Activated naive CD4-positive, alpha-beta T cell treated with anti-CD3 and anti-CD28 coated beads, Interleukin-2, amount 50 U/mL, for 16 hours (primary cell): Measurements from ENCODE around the gene CAMKV.
A peak's percentile ranks its signal among the peaks of the same experiment; 100 is the strongest.

ENCODE experiments used
- DNase-seq: peaks from one replicate; pipeline ENCODE4 v3.0.0-alpha.2; 2020

CAMKV gene

DNA sequence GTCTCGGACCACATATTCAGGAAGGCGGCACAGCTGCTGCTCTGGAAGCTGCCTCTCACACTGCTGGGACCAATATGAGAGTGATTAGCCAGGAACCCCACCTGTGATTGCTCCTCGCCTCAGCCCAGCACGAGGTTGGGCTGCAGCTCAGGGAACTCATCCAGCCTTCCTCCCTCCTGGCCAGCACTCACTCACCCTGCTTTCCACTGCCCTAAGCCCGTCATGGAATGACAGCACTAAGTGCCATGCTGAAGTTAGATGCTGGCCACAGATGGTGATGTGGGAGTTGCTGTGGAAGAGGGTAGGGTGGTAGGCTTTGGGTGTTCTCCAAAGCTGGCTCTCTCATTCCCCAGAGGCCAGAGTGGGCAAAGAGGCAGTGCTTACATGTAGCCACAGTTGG, 26.6 kb upstream of the CAMKV start:
- DNase-seq, result no peak

DNA sequence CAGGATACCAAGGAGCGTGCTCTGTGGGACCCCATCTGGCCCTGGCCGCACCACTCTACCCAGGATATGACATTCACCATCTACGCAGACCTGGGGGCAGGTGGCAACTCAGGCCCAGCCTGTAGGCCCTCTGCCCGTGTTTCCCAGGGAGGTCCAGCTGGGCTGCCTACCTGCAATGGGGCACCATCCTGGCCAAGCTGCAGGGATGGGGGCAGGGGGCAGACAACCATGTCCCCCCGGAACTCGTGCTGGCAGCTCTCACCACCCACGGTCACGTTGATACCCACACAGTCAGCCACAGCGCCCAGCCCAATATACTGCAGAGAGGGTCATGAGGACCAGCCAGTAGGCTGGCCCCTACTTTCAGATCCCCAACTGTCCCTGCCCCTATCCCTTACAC, 26.1 kb upstream of the CAMKV start:
- no peak for DNase-seq

DNA sequence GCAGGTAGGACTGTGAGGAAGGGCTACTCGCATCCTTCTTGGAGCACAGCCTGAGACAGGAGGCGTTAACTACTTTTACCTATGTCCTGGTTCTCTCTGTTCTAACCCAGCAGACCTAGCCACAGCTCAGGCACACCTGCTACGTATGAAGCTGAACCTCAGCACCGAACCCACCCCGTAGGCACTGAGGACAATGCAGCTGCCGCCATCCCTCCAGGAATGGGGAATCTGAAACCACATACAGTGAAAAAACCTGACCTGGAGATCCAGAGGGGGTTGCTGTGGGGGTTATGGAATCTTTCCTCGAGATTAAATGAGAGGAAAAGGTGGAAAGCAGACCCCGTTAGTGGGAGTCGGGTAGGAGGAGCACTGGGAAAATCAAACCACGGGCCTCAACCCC, 19.6 kb upstream of the CAMKV start:
- DNase-seq, result no peak

DNA sequence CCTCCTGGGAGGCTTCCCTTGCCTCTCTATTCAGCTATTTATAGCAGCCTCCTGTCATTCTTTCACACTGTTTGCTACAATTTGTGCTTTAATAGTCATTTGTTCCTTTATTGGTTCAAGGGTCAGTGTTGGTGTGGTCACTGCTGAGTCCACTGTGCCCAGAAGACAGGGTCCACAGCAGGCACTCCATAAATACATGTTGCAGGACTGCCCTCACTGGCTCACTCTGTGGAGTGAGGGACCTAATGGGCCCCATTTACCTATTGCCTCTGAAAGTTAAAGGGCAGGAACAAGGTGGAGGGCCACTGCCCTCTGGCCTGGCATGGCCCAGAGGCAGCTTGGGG, 17.2 kb upstream of the CAMKV start:
- no peak for DNase-seq

DNA sequence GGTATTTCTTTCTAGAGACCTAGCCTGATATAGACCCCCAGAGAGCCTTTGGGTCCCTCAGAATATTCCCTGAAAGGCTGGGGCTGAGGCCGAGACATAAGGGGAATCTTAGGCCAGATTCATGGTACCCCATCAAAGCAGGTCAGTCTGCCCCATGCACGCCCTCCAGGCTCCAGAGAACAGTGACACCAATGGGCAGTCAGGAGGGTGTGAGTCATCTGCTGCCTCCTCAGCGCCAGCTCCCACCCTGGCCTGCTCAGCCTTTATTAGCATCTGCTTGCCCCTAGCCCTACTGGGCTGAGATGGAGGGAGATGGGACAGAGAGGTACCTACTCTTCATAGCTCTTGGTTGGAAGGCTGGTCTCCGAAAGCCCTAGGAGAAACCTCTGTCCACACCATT, 14.3 kb upstream of the CAMKV start:
- no peak for DNase-seq

DNA sequence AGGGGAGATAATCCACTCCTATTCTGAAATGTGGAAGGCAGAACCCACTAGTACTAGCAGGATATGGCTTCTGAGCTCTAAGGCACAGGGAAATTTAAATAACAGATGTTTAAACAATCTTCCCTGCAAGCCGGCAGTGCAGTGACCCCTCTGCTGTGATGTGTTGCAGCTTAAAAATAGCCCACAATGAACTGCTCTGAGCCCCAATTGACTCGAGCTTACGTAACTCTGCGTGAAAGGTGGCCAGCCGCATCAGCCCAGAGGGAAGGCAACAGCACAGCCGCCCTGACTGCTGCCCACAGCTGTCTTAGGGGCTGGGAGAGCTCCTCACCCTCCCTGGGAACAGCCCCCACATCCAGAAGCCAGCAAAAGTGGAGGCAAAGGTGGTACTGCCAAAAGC, 12.5 kb upstream of the CAMKV start:
- no peak for DNase-seq

DNA sequence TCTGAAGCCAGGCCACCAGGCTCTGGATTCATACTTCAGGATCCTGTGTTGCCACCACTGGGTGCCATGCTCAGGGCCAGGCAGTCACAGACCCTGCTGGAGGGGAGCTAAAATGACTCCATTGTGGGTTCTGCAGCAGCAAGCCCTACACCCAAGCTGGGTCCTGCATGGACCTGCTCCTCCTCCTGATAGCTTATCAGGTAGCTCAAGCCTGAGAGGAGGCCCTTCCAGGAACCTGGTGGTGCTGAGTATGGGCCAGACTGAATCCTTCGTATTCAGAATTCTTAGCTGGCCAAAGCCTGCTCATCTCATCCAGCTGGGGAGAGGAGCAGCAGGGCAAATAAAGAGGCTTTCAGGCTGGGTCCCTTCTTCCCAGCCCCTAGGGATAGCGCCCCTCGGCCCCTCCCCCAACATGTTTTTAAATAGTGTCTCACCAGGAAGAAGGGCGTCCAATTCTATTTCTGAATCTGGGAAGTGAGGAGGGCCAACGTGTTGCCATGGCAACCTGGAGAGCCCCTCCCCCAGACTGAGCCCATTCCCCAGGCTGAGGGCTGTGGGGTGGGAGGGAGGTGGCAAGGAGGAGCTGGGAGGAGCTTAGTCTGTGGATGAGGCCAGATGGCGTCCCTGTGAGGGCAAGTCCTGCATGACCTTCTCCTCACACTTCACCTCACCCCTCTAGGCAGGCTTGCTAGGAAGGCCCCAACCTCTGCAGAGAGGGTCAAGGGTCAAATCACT, 11.0 kb upstream of the CAMKV start:
- no peak for DNase-seq

DNA sequence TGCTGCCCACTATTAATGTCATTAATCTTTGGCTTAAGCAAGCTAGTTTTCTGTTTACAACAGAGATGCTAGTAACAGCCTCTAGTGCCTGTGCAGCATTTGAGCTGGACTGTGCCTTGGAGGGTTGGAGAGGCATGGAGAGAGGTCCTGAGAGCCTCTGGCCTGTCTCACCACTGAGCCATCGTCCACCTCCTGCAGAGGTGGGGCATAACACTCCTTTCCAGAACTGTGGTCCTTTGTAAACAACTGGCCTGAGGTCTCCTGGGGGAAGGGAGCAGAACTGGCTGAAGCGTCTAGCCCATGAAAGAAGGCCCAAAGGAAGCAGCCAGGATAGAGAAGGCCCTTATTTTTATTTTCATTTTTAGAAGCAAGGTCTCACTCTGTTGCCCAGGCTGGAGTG, 10.0 kb upstream of the CAMKV start:
- no peak for DNase-seq

DNA sequence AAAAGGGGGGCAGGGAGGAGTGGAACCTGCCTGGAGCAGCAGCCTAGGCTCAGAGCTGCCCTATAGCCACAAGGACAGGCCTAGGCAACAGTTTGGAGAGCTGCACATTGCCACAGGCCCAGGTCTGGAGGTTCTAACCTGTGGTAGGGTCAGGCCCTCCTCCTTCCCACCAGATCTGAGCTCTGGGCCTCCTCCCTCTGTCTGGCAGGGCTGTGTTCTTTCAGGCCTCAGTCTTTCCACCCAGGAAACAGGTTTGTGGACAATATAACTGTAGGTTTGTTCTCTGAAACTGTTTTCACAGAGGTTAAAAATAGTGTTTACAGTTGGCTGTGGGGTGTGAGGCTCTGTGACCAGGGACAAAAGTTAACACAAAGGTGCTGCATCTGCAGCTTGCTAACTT, 9.0 kb upstream of the CAMKV start:
- DNase-seq, result no peak

DNA sequence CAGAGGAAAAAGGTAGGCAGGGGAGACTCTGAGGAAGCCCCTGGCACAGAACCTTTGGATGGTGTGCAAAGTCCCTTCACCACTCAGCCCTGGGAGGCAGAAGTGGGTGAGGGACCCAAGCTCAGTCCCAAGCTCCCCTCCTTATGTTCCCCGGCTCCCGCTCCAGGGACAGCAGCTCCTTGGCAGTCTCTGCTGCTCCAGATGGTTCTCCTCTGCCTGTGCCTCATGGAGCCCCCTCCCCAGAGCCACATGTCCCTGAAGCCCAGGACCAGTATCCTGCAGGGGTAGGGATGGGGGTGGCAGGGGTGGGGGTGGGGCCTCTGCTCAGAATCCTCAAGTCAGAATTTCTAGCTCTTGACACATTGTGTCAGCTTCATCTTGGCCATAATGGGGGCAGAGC, 8.0 kb upstream of the CAMKV start:
- DNase-seq, result no peak

DNA sequence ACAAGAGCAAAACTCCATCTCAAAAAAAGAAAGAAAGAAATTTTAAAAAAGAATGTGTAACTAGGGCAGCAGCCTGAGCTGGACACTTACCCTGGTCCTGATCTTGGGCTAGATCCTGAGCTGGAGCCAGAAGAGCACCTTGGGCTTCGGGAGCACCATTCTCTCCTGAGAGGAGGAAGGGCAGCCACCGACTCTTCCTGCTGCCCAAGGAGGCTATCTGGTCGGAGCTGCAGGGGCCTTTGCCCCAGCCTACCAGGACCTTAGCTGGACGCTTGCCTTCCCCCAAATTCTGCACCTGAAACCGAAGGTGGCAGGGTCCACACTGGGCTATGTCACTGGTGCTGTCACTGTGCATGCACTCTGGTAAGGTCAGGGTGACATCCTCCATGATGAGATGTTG, 6.9 kb upstream of the CAMKV start:
- no peak for DNase-seq

DNA sequence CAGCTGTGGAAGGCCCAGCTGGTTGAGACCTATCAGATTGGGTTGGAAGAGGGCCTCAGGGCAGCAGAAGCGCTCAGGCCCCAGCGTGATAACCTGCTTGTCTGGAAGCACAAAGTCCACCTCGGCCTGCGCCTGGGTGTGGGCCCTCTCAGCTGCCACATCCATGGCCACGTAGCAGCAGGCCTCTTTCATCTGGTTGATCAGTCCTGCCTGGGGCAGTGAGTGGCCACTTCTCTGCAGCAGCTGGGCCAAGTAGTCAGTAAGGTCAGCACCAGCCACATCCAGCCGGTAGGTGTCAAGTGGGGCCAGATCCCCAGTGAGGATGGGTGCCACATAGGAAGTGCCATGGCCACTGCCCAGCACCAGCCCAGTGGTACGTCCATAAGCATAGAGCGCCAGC, 3.9 kb upstream of the CAMKV start:
- DNase-seq, result no peak

DNA sequence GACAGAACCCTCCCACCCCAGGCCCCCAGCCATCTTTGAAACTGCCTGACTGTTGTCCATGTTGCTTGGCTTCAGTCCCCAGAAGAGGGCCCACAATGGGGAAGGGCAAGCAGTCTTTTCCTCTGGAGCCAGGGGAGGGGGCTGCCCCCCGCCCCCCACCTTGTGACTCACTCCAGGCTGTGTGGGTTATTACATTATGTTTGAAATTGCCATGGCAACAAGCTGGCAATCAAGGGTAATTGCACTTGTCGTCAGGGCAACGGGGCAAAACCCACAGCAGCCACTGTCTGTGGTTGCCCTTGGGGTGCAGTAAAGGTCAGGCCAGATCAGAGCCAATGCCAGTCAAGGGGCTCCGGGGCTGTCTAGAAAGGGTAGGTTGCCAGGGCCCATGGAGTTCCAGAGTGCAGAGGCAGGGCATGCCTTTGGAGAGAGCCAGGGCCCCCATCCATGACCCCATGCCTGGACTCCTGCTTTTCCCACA, 3.1 kb upstream of the CAMKV start:
- DNase-seq, result no peak

DNA sequence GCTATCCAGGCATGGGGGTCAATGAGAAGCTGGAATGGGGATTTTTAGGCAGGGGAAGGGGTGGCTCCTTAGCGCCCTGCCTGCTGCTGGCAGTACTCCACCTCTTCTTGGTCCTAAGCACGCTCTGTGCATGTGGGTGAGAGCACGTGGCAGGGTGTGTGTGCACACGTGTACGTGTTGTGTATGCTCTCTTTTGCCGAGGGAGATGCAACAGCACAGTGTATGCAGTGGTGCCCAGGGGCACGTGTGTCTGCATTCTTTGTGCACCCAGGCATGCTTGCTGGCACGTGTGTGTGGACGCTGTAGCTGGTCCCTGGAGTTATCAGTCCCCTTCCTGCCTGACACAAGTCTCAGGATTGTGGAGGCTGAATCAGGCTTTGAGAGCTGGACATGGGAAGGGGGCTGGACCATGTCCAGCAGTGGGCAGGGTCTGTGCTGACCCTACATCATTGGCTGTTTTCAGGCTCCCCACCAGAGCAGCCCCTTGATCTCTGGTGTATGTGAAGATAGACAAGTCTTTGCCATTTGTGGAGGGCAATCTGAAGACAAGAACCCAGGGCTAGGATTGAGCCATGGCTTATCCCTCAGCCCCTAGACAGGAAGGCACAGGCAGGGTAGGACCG, 1.9 kb upstream of the CAMKV start:
- DNase-seq, result no peak

DNA sequence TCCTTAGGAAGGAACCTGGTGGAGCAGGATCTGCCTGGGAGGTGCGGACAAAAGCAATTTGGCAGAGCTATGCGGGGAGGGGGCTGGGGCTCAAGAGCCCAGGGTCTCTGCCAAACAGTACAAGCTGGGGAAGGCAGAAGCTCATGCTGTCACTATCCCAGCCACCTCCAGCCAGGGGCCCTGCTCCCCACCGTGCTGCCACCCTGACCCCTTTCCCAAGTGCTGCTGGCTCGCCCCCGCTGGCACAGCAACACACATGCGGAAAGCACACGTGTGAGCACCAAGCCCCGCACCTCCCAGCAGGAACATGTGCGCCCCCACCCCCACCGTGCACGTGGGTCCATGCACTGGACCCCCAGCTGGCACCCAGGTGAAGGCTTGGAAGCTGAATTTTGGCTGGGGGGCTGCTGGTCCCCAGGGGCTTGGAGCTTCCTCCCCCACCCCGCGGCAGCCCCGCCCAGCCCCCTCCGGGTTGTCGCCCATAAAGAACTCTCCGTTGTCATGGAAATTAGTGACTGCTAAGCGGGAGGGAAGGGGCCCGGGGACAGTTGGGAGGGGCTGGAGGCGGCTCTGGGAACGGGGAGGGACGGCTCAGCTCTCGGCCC, 742 bp downstream of the CAMKV start:
- peak; percentile 14 for DNase-seq

DNA sequence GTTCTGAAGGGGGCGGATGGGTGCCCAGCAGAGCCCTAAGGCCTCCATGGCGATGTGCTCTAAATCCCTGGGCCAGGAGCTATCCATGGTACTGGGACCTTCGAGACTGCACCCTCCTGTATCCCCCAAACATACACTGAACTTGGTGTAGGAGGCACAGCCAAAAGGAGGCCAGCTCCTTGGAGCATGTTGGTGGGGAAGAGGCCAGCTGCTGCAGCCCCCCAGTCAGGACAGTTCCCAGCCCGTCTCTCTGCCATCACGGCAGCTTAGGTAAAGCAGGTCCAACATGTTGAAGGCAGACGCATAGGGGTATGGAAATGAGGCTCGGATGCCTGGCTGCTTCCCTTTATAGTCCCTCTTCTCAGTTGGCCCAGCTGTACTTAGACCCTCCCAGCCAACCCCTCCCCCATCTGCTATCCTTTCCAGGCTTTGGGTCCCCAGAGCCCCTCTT, 1.8 kb downstream of the CAMKV start:
- DNase-seq, result no peak

DNA sequence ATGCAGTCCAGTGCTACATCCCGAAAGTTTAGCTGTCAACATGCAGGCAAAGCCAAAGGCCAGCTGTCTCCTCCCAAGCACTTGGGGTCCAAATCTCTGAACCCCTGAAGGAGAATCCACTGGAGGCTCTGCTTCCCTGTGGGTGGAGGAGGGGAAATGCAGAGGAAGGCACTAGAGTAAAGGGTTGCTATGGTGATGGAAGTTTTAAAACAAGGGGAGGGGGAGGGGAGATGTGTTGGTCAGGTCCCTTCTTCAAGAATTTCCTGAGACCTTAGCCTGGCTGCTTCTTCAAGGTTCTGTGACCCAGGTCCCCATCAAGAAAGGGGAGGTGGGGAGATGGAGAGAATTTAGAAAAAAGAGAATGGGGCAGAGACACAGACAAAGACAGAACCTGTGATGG, 2.3 kb downstream of the CAMKV start:
- DNase-seq, result no peak

DNA sequence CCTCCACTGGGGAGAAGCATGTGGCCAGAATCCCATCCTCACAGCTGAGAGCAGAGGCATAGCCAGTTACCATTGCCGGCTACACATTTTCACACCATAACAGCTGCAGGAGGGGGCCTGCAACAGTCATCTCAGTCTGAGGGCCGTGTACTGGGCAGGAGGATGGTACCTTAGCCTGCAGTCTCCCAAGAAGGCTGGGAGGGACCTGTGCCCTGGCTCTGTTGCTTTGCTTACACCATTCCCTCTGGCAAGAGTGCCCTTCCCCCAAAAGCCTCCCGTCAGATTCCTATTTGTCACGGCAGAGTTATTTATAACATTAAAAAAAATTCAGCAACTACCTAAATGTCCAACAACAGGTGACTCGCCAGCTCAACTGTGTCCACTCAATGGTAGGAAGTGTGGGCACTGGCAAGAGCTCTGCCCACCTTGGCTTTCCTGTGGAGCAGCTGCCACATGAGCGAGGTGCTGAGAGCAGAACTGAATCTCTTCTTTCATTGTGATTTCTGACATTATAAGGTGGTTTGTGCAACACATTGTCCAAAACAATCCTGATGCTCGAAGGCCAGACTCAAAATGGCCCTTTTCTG, 4.4 kb downstream of the CAMKV start:
- DNase-seq, result no peak

DNA sequence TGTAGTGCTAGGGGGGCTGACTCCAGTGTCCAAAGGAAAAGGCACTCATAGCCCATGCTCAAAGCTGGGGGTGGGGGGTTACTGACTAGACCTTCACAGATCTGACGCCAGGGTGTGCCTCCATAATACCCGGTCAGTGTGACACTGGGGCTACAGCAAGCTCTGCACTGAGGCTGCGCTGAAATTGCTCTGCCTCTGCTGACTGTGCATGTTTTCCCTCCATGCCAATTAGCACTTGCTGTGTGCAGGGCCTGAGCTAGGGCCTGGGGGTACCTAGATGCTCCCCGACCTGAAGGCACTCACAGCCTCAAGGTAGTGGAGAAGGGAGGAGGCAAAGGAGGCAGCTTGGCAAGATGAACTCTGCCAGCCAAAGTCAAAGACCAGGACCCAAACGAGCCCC, 5.2 kb downstream of the CAMKV start:
- DNase-seq, result no peak

DNA sequence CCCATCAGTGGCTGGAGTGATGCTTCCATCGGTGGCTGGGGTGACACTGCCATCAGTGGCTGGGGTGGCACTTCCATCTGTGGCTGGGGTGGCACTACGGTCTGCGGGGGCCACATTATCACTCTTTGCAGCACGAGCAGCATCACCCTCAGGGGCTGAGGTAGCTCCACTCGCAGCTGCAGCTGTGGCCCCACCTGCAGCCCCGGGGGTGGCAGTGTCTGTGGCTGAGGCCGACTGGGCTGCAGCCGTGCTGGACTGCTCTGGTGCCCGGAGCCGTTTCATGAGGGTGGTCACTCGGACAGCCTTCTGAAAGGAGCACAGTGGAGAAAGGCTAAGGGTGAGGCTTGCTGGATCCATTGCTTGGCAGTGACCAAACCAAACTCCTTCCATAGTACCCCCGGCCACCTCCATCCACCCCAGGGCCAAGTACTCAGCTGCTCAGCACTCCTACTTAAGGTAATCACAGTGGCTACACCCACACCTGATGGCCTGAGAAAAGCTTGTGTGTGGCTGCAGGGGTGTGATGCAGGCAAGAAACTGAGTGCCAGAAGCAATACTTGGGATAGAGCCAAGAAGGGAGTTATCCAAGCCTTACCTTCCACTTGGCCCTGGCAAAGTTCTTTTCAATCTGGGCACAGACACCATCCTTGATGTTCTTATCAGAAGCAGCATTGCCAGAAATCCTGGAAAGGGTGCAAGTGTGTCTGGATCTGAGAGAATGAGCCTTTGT, 10.0 kb downstream of the CAMKV start:
- DNase-seq, result no peak

DNA sequence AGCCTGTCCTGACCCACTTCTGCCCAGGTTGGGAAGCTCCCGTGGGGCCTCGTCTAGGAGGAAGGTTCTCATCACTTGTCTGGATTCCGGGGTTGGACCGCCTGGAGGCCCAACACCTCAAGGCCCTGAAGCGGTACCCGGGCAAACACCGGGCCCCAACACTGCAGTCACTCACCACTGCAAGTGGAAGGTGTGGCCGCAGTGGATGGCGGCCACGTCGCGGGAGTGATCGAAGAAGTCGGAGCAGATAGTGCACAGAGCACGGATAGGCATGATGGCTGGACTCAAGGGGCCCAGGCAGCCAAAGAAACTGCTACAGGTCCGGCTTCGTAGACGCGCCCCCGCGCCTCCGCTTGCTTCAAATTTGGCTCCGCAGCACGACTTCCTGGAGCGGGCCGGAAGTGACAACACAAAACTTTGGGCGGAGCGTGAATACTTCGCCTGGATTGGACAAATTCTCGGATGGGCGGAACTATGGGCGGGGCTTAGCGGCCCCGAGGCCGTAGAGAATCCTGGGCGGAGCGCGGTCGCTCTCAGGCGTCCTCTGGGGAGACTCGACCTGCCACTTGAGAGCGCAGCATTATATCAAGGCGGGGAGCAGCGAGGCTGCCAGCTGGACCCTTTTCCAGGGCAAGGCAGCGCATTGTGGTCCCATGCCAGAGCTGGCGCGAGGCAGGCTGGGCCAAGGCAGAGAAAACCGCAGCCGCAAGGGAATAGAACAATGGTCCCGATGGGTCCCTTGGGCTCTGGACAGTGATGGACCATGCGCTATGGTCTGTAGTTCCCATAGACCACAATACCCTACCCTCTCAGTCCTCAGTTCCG, 13.3 kb downstream of the CAMKV start, which contains the start of gene TRAIP:
TSS of gene TRAIP (minus strand) at position 384 of the 825 bp plus-strand sequence. CDS start at position 273, 111 bp downstream.
- DNase-seq, result peak; percentile 91

DNA sequence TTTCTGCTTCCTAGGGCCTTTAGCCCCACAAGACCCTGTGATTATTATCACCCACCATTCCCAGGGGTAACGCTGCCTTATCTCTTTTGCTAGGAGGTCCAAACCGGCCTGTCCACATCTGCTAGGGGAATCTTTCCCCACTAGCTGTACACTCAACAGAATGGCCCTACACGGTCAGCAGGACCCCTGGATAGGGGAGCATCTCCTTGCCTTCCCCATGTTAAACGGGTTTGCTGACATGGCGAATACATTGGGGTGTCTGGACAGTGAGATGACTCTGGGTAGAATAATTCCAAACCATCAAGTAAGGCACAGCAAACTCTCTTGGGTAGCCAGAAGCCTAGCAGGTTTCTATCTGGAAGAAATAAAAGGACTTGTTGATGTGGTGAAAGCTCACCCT, 14.0 kb downstream of the CAMKV start:
- DNase-seq, result no peak
